Cerebellar cortex (tissue), 1 donor: Measurements from ENCODE around the gene RNF11.

Experiments used
- DNase-seq: peaks from one replicate; pipeline ENCODE4 v3.0.0-alpha.2; 2015; ENCODE audit warnings: low spot score

RNF11 gene

GRCh38 chr1:51313961-51314777 lies 78.1 kb downstream of the RNF11 start:
- no peak for DNase-seq

GRCh38 chr1:51314974-51315373 lies 78.9 kb downstream of the RNF11 start:
- DNase-seq: no peak

GRCh38 chr1:51316113-51316845 lies 80.2 kb downstream of the RNF11 start:
- DNase-seq: no peak

- no peak for DNase-seq
Observed at GRCh38 chr1:51316846-51317120, 80.7 kb downstream of the RNF11 start.

GRCh38 chr1:51317798-51318197 lies 81.7 kb downstream of the RNF11 start:
- DNase-seq: no peak

- DNase-seq: no peak
Observed at GRCh38 chr1:51320967-51321923, 85.2 kb downstream of the RNF11 start.

- no peak for DNase-seq
Observed at GRCh38 chr1:51321924-51322280, 85.8 kb downstream of the RNF11 start.

- no peak for DNase-seq
Observed at GRCh38 chr1:51322417-51323101, 86.5 kb downstream of the RNF11 start.
